ENCODE results near the gene ELOVL5. TPM values are rescaled to one million over a fixed set of nuclear protein-coding genes. Genes with fewer than 3 reads are reported as not detected.

Gene ELOVL5
- polyA plus RNA-seq, 1 donor from 2014 or later, result 31.2 TPM

GRCh38 chr6:53230775-53231467, 117.8 kb downstream of the ELOVL5 start:
- Histone ChIP-seq H3K9me2 (ENCODE audit: insufficient read depth, low read length) (no peaks in the 10 kb centered on the region), H3K9me3 (ENCODE audit: low read length) (no peaks in the 10 kb centered on the region), H3K36me3 (ENCODE audit: insufficient read depth, low read length) (no peaks in the 10 kb centered on the region), H3K4me2 (ENCODE audit: low read length) (no peak overlapping the region), H3K79me2 (replicated peaks; ENCODE audit: insufficient read depth, low read length) (no peaks in the 10 kb centered on the region), H3K27me3 (ENCODE audit: insufficient read depth, low read depth, low read length) (no peaks in the 10 kb centered on the region), H3K9ac (ENCODE audit: low read length) (no peak overlapping the region), H4K20me1 (ENCODE audit: insufficient read depth) (no peaks in the 10 kb centered on the region), H3K27ac (ENCODE audit: low read length) (no peak overlapping the region), H2AFZ (ENCODE audit: low read depth, low read length) (no peak overlapping the region), H3K4me3 (ENCODE audit: low read length) (no peak overlapping the region), H3F3A (ENCODE audit: insufficient read depth, low read length, poor library complexity, severe bottlenecking) (no peaks in the 10 kb centered on the region)
- TF ChIP-seq SMC3 (conservative IDR thresholded peaks at IDR 0.05; ENCODE audit: poor library complexity) (no peak), POLR2AphosphoS5 (IDR thresholded peaks at IDR 0.05) (no peak), EP300 (conservative IDR thresholded peaks at IDR 0.05; ENCODE audit: poor library complexity, severe bottlenecking) (no peak), TAF1 (IDR thresholded peaks at IDR 0.05; ENCODE audit: low read depth) (no peak), MXI1 (conservative IDR thresholded peaks at IDR 0.05; ENCODE audit: poor library complexity, severe bottlenecking) (no peak), RAD21 (conservative IDR thresholded peaks at IDR 0.05) (no peak), EZH2 (IDR thresholded peaks at IDR 0.05; ENCODE audit: borderline replicate concordance, insufficient read depth, low read length, poor library complexity, severe bottlenecking) (no peak)
- TF ChIP-seq, protein P1, sequence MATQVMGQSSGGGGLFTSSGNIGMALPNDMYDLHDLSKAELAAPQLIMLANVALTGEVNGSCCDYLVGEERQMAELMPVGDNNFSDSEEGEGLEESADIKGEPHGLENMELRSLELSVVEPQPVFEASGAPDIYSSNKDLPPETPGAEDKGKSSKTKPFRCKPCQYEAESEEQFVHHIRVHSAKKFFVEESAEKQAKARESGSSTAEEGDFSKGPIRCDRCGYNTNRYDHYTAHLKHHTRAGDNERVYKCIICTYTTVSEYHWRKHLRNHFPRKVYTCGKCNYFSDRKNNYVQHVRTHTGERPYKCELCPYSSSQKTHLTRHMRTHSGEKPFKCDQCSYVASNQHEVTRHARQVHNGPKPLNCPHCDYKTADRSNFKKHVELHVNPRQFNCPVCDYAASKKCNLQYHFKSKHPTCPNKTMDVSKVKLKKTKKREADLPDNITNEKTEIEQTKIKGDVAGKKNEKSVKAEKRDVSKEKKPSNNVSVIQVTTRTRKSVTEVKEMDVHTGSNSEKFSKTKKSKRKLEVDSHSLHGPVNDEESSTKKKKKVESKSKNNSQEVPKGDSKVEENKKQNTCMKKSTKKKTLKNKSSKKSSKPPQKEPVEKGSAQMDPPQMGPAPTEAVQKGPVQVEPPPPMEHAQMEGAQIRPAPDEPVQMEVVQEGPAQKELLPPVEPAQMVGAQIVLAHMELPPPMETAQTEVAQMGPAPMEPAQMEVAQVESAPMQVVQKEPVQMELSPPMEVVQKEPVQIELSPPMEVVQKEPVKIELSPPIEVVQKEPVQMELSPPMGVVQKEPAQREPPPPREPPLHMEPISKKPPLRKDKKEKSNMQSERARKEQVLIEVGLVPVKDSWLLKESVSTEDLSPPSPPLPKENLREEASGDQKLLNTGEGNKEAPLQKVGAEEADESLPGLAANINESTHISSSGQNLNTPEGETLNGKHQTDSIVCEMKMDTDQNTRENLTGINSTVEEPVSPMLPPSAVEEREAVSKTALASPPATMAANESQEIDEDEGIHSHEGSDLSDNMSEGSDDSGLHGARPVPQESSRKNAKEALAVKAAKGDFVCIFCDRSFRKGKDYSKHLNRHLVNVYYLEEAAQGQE (IDR thresholded peaks at IDR 0.05; ENCODE audit: borderline replicate concordance), result no peak
- TF ChIP-seq, protein P2, sequence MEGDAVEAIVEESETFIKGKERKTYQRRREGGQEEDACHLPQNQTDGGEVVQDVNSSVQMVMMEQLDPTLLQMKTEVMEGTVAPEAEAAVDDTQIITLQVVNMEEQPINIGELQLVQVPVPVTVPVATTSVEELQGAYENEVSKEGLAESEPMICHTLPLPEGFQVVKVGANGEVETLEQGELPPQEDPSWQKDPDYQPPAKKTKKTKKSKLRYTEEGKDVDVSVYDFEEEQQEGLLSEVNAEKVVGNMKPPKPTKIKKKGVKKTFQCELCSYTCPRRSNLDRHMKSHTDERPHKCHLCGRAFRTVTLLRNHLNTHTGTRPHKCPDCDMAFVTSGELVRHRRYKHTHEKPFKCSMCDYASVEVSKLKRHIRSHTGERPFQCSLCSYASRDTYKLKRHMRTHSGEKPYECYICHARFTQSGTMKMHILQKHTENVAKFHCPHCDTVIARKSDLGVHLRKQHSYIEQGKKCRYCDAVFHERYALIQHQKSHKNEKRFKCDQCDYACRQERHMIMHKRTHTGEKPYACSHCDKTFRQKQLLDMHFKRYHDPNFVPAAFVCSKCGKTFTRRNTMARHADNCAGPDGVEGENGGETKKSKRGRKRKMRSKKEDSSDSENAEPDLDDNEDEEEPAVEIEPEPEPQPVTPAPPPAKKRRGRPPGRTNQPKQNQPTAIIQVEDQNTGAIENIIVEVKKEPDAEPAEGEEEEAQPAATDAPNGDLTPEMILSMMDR (IDR thresholded peaks at IDR 0.05; ENCODE audit: poor library complexity, severe bottlenecking), result no peak

- Histone ChIP-seq H3F3A (ENCODE audit: insufficient read depth, low read length, poor library complexity, severe bottlenecking) (no peaks in the 10 kb centered on the region), H3K4me3 (ENCODE audit: low read length) (no peak overlapping the region), H3K79me2 (replicated peaks; ENCODE audit: insufficient read depth, low read length) (no peaks in the 10 kb centered on the region), H3K9ac (ENCODE audit: low read length) (no peak overlapping the region), H4K20me1 (ENCODE audit: insufficient read depth) (no peaks in the 10 kb centered on the region), H3K9me3 (ENCODE audit: low read length) (no peaks in the 10 kb centered on the region), H3K36me3 (ENCODE audit: insufficient read depth, low read length) (no peaks in the 10 kb centered on the region), H3K9me2 (ENCODE audit: insufficient read depth, low read length) (no peaks in the 10 kb centered on the region), H3K27ac (ENCODE audit: low read length) (no peak overlapping the region), H2AFZ (ENCODE audit: low read depth, low read length) (no peak overlapping the region), H3K27me3 (ENCODE audit: insufficient read depth, low read depth, low read length) (no peaks in the 10 kb centered on the region), H3K4me2 (ENCODE audit: low read length) (no peak overlapping the region)
- TF ChIP-seq RAD21 (conservative IDR thresholded peaks at IDR 0.05) (no peak), SMC3 (conservative IDR thresholded peaks at IDR 0.05; ENCODE audit: poor library complexity) (no peak), TAF1 (IDR thresholded peaks at IDR 0.05; ENCODE audit: low read depth) (no peak), EZH2 (IDR thresholded peaks at IDR 0.05; ENCODE audit: borderline replicate concordance, insufficient read depth, low read length, poor library complexity, severe bottlenecking) (no peak), MXI1 (conservative IDR thresholded peaks at IDR 0.05; ENCODE audit: poor library complexity, severe bottlenecking) (no peak), EP300 (conservative IDR thresholded peaks at IDR 0.05; ENCODE audit: poor library complexity, severe bottlenecking) (no peak), POLR2AphosphoS5 (IDR thresholded peaks at IDR 0.05) (no peak)
- TF ChIP-seq, protein P2 (IDR thresholded peaks at IDR 0.05; ENCODE audit: poor library complexity, severe bottlenecking), result no peak
- TF ChIP-seq, protein P1 (IDR thresholded peaks at IDR 0.05; ENCODE audit: borderline replicate concordance), result no peak
Measured at GRCh38 chr6:53227847-53228246, 120.9 kb downstream of the ELOVL5 start.

Data from neural cell (in vitro differentiated cells).